GM19372 (cell line): ENCODE results near the gene CHRNE.
"Not testable (repeated sequence)": the region's sequence is repeated elsewhere in the genome, so short reads cannot be mapped to it uniquely, and the experiment has no call there.

Experiments
- ATAC-seq: cut with Tn5 transposase; IDR thresholded peaks from one replicate; pipeline ENCODE4 v1.9.1; 2021; ENCODE audit warnings: mild to moderate bottlenecking, low read depth, moderate library complexity; ENCODE audit not compliant: unreplicated experiment

Gene CHRNE

DNA sequence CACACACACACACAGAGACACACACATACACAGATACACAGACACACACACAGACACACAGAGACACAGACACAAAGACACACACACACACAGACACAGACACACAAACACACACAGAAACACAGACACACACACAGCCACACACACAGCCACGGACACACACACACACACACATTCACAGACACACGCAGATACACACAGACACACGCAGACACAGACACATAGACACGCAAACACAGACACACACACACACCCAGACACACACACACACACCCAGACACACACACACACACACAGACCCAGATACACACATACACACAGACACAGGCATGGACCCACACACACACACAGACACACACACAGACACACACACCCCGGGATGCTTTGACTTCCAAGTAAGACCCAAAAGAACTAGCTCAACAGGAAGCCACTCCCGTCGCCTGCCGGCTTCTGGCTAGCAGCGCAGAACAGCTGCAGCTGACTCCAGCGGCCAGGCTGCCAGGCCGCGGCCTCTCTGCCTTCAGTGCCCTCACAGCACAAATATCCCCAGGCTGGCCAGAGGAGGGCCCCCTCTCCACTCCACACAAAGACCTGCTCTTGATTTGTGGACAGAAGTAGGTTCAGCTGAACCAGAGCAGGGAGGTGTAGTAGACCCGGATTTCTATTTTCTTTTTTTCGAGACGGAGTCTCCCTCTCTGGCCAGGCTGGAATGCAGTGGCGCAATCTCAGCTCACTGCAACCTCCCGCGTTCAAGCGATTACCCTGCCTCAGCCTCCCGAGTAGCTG, 6.0 kb upstream of the CHRNE start:
- ATAC-seq: no peak

DNA sequence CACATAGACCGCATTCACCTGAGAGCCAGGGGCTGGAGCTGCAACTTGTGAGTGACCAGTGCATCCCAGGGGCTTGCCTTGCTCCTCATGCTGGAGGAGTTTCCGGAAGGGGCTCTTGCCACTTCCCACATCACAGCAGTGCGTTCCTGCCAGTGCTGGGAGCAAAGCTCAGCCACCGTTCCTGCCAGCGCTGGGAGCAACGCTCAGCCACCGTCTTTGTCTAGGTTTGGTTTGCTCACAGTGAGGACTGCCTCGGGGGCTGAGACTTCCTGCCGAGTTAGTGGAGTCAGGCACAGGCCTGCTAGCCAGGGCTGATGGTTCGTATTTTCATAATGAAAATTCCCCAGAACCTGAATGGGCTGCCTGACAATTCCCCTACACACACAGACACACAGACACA, 5.4 kb upstream of the CHRNE start:
- ATAC-seq: no peak

DNA sequence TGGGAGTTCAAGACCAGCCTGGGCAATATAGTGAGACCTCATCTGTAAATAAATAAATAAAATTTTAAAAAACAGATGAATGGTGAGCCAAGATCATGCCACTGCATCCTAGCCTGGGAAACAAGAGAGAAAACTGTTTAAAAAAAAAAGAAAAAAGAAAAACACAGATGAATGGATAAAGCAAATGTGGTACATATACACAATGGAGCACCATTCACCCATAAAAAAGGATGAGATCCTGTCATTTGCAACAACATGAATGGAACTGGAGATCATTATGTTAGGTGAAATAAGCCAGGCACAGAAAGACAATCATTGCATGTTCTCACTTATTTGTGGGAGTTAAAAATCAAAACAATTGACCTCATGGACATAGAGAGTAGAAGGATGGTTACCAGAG, 3.7 kb upstream of the CHRNE start:
- ATAC-seq: not testable (repeated sequence)

DNA sequence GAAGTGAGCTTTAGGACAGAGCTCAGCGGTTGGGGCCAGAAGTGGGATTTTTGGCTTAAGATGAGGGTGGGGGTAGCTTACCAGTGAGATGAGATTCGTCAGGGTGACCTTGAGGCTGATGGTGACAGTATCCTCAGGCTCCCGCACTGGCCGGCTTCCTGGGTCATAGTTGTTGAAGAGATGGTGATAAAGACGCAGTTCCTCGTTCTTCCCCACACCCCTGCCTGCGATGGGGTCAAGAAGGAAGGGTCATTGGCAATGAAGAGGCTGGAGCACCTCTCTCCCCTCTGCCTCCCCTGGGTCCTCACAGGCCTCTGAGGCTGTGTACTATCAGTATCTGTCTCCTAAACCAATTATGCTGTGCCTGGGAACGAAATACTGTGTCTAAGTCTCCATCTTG, 358 bp downstream of the CHRNE start:
- no peak for ATAC-seq

DNA sequence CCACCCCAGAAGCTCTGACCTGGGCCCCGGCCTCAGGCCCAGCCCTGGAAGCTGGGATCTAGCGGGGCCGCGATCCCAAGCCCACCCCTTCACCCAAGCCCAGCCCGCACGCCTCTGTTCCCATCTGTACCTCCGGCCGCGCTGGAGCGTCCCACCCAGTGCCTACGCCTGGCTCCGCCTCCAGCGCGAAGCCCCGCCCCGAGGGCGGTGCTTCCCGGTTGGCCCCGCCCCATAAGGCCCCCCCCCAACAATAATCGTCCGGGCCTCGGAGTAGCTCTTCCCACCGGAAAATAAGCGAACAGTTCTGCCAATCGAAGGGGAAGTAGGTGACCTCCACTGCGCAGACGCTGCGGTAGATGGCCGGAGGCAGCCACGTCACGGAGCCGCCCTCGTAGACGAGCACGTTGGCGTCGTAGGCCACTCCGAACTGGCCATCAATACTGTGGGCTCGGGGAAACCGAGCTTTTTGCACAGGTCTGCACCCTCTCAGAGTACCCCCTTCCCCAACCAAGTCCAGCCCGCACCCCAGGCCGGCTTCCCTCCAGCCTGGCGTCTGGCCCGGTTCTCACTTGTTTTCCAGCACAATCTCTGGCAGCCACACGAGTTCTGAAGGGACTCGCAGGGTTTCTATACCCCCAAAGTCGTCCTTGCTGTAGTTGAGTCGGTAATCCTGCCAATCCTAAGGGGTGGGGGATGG, 1.1 kb downstream of the CHRNE start:
- no peak for ATAC-seq

DNA sequence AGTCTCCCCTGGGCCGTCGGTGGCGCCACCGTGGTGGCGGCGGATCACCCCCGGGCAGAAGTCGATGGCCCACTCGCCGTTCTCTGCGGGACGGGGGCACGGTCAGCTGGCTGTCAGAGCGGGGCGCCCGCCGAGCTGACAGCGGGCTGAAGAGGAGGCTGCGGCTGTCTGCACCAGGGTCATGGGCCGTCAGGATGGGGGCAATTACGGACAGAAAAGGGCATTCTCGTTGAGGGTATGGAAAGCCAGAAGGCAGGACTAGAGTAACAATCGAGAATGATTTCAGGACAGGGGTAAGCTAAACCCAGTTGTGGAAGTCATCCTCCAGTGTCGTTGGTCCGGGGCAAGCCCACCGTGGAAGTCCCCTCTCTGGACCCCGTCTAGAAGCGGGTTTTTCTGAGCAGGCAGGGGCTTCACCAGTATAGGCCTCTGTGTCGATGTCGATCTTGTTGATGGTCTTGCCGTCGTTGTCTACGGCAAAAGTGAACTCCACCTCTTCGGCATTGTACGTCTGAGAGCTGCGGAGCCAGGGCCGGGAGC, 1.7 kb downstream of the CHRNE start:
- ATAC-seq: no peak

DNA sequence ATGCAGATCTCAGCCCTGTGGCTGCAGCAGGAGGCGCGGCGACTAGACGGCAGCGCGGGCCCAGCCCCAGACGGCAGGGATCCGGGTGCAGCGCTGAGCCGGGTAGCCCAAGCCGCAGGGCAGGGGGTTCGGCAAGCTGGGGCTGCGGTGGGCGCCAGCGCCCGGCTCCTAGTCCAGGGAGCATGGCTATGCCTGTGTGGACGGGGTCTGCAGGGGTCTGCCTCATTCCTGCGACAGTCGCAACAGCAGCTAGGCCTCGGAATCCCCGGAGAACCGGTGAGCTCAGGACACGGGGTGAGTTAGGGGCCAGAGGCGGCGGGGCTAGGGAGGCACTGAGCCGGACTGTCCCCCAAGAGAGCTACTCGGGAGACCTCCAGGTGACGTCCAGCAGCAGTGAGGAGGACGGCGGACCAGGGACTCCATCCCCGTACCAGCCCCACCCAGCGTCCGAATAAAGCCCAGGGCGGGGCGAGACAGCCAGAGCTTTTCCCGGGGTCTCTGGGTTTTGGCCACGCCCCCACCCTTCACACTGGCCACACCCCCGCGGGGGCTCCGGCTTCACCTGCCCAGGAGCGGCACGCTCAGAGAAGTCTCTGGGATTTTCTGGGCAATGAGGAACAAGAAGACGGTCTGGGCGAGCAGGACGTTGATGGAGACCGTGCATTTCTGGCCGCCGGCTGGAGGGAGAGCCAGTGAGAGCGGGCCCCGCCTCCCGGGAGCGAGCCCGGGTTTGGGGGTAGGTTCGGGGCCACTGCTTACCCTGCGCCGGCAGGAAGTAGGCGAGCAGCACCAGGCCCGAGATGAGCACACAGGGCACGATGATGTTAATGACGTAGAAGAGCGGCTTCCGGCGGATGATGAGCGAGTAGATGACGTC, 2.4 kb downstream of the CHRNE start:
- ATAC-seq: no peak

DNA sequence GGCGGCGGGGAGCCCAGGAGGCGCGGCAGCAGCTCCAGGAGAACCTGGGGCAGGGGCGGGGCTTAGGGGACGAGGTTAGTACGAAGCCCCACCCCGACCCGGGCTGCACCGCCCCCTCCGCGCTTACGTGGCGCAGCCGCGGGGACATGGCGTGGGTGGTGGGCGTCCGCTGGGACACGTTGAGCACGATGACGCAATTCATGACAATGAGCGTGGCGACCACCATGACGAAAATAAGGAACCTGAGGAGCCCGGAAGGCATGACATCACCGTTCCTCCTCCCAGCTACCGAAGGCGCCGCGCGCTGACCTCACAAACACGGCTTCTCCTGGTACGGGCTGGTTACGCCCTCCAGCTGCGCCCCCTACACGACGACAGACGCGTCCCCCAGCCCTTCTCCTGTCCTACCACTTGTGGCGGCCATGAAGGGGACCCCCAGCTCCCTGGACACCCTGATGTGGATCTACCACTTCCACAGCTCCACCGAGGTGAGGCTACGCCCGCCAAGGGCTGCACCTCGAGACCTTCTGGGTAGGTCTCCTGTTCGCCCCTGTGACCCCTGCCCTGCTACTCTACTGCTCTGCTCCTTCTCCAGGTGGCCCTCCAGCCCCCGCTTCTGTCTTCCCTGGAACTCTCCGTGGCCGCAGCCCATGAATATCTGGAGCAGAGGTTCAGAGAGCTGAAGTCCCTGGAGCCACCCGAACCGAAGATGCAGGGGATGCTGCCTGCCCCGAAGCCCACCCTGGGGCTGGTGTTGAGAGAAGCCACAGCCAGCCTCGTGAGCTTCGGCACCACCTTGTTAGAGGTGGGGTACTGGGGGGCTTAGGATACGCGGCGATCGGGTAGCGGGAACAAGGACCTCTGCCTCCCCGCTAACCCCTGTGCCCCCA, 3.3 kb downstream of the CHRNE start, which contains the start of gene C17orf107:
Gene C17orf107 (plus strand): TSS at position 196 of the 890 bp plus-strand sequence. CDS start 227 bp downstream, at position 423.
- ATAC-seq: peak; percentile 56

DNA sequence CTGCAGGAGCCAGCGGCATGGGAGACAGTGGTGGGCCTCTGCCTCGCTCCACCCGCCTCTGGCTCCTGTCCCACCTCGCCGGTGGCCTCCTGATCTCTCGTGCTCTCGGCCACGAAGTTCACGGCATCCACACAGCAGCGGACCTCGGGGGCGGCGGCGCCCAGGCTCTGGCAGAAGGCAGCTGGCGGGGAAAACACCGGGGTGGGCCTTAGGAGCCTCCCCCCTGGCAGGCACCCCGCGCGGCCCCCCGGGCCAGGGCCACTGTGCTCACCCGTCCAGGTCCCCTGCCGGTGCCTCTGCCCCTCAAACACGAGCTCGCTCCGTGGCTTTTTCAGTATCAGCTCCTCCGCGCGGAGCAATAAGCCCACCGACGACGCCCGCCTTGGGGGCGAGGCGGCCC, 4.0 kb downstream of the CHRNE start:
- no peak for ATAC-seq

DNA sequence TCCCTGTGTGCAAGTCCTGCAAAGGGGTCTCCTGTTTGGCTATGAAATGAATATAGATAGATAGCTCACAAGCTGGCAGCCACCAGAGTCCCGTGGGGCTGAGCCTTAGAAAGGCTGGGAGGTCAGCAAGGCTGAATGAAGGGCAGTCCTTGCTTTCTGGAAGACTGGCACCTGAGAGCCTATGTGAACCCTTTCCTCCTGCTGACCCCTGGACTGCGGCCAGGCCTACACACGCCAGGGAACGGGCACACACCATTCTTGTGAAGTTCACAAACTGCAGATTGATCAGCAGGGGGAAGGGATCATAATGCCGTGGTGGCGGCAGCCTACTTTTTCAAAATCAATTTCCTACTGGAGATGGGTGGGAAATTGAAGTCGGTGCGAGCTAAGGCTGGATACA, 4.5 kb downstream of the CHRNE start:
- ATAC-seq: no peak

DNA sequence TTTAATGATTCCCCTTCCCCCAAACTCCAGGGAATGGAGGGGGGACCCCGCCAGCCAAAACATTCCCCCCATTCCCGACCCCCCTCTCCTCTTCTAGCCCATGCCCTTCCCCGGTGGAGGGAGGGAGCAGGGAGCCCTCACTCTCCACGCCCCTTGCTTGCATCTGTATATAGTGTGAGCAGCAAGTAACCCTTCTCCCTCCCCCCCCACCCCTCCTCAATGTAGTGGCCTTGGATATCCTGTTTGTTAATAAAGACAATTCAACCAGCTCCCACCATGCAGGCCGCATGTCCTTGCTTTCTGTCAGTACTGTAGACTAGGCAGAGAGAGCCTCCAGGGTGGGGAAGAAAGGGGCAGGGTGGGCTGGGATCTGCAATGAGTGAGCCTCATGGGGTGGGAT, 5.1 kb downstream of the CHRNE start:
- no peak for ATAC-seq

DNA sequence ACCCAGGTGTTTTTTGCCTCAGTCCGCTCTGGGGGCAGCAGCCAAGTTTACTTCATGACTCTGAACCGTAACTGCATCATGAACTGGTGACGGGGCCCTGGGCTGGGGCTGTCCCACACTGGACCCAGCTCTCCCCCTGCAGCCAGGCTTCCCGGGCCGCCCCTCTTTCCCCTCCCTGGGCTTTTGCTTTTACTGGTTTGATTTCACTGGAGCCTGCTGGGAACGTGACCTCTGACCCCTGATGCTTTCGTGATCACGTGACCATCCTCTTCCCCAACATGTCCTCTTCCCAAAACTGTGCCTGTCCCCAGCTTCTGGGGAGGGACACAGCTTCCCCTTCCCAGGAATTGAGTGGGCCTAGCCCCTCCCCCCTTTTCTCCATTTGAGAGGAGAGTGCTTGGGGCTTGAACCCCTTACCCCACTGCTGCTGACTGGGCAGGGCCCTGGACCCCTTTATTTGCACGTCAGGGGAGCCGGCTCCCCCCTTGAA, 5.7 kb downstream of the CHRNE start:
- ATAC-seq: no peak

DNA sequence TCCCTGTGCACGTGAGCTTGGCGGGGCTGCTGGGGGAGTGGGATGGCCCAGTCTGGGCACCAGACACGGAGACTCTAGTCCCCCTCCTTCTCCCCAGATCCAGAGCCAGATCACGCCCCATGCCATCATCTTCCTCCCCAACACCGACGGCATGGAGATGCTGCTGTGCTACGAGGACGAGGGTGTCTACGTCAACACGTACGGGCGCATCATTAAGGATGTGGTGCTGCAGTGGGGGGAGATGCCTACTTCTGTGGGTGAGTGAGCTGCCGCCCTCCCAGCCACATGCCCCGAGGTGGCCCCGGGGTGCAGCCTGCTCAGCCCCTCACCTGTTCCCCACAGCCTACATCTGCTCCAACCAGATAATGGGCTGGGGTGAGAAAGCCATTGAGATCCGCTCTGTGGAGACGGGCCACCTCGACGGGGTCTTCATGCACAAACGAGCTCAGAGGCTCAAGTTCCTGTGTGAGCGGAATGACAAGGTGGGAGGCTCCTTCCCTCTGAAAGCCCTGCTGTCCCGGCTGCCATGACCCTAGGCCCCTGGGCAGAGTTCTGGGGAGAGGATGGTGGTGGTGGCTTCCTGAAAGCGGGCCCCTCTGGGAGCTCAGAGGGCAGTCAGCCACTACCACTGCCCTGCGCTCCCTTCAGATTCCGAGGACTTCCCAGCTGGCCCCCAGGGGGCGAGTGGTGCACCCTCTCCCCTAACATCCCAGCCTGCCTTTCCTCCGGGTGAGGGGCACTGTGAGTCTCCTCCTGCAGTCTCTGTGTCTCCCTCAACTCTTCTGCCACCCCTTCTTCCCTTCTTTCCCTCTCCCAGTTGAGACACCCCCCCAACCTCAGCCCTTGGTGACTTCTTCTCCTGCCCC, 6.3 kb downstream of the CHRNE start:
- ATAC-seq: no peak

DNA sequence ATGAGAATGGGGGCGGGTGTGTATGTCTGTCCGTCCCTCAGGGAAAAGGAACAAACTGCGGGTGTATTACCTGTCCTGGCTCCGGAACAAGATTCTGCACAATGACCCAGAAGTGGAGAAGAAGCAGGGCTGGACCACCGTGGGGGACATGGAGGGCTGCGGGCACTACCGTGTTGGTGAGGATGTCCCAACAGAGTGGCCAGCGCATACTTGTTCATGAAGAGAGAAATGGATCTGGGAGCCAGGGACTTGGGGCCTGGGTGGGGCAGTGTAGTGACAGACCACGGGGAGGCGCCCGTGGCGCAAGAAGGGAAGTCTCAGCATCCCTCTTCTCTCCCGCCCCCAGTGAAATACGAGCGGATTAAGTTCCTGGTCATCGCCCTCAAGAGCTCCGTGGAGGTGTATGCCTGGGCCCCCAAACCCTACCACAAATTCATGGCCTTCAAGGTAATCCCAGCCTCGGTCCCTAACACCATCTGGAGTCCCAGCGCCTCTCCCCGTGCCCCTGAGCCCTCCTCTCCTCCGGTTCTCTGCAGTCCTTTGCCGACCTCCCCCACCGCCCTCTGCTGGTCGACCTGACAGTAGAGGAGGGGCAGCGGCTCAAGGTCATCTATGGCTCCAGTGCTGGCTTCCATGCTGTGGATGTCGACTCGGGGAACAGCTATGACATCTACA, 7.1 kb downstream of the CHRNE start:
- no peak for ATAC-seq

DNA sequence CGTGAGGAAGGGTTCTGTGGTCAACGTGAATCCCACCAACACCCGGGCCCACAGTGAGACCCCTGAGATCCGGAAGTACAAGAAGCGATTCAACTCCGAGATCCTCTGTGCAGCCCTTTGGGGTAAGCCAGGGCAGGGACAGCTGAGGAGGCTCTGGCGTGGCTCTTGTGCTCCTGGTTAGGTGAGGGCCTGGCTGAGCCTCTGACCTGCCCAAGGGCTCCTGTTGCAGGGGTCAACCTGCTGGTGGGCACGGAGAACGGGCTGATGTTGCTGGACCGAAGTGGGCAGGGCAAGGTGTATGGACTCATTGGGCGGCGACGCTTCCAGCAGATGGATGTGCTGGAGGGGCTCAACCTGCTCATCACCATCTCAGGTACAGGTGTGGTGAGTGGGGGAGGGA, 7.8 kb downstream of the CHRNE start:
- no peak for ATAC-seq

DNA sequence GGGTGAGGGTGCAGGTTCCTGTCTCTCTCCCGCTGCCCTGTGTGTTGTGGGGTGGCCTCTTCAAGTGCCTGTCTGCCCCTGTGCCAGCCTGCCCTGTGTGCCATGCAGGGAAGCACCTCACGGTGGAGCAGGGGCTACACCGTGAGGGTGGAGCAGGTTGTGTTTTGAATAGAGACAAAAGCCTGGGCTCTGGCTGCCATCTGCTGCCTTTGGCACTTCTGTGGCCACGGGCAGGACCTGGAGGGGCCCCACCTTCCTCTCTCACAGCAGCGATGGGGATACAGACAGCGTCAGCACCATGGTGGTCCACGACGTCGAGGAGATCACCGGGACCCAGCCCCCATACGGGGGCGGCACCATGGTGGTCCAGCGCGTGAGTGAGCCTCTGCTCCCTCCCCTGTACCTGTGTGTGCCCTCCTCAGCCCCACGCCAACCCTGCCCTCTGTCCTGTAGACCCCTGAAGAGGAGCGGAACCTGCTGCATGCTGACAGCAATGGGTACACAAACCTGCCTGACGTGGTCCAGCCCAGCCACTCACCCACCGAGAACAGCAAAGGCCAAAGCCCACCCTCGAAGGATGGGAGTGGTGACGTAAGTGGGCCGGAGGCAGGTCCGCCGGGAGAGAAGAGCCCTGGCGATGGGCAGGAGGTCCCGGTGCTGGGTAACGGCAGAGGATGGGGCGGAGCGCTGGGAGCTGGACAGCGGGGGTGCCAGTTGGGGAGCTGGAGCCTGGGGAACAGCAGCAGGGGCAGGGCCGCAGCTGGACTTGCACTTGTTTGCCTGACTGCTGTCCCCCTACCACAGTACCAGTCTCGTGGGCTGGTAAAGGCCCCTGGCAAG, 9.0 kb downstream of the CHRNE start:
- ATAC-seq: no peak

DNA sequence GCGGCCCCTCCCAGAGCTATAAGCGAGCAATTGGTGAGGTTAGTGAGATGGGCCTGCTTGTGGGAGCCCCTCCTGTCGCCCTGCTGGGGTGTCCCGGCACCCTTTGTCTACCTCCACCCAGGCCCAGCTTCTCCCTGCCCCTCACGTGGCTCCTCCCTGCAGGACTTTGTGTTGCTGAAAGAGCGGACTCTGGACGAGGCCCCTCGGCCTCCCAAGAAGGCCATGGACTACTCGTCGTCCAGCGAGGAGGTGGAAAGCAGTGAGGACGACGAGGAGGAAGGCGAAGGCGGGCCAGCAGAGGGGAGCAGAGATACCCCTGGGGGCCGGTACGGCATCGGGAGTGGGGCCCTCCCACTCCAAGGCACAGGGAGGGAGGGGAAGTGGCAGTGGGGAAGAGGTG, 9.6 kb downstream of the CHRNE start:
- no peak for ATAC-seq
